ENCODE results near the gene DAW1. TPM values are rescaled to one million over a fixed set of nuclear protein-coding genes. Genes with fewer than 3 reads are reported as not detected.

DAW1 gene
- total RNA-seq, 1 experiment from 2014 or later: 0.10 TPM

DNA sequence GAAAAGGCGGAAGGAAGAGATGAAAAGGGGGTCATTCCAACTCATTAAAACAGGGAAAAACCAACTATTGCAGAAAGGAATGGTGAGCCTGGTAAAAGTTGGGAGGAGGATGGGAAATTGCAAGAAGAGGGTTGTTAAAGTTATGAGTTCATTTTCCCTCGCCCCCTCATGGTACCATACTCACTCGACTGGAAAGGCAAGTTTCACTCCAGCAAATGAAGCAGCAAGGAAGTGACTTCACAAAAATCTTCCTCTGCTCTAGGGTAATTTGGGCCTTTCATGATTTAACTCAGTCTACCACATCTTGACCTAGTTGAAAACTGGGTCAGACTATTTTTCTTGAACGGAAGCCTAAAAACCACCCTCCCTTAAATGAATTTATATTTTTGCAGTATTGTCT, 22.8 kb upstream of the DAW1 start:
- Histone ChIP-seq H3K4me3 (ENCODE audit: insufficient read depth, low read depth, low read length) (no peak overlapping the region), H3K36me3 (replicated peaks; ENCODE audit: control insufficient read depth, insufficient read depth, low read length) (no peaks in the 10 kb centered on the region), H3K27me3 (ENCODE audit: control insufficient read depth, insufficient read depth, low read length) (no peaks in the 10 kb centered on the region)
- no peak for DNase-seq

DNA sequence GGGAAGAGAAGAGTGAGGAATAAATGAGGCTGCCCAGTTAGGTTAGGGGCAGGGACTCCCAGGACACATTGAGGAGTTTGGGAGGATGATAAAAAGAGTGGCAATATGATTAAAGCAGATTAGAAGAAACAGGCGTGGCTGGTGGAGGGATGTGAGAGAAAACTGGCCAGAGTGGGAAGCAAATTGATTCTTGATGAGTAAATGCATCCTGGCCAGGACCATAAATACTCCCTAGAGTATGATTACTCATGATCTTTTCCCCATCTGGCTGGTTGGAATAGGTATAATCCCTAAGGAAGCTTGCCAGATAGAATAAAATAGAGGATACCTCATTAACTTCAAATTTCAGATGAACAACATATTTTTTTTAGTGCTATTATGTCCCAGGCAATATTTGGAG, 21.5 kb upstream of the DAW1 start:
- H3K27me3 ChIP-seq (ENCODE audit: control insufficient read depth, insufficient read depth, low read length): no peaks in the 10 kb centered on the region
- H3K36me3 ChIP-seq (replicated peaks; ENCODE audit: control insufficient read depth, insufficient read depth, low read length): no peaks in the 10 kb centered on the region
- no peak for DNase-seq
- H3K4me3 ChIP-seq (ENCODE audit: insufficient read depth, low read depth, low read length): no peak overlapping the region

- Histone ChIP-seq H3K4me3 (ENCODE audit: insufficient read depth, low read depth, low read length) (no peak overlapping the region), H3K36me3 (replicated peaks; ENCODE audit: control insufficient read depth, insufficient read depth, low read length) (no peaks in the 10 kb centered on the region), H3K27me3 (ENCODE audit: control insufficient read depth, insufficient read depth, low read length) (no peaks in the 10 kb centered on the region)
- no peak for DNase-seq
Measured at GRCh38 chr2:227853204-227853629, 18.2 kb upstream of the DAW1 start.

- no peaks in the 10 kb centered on the region for H3K36me3 ChIP-seq (replicated peaks; ENCODE audit: control insufficient read depth, insufficient read depth, low read length)
- no peaks in the 10 kb centered on the region for H3K27me3 ChIP-seq (ENCODE audit: control insufficient read depth, insufficient read depth, low read length)
- no peak for DNase-seq
- no peak overlapping the region for H3K4me3 ChIP-seq (ENCODE audit: insufficient read depth, low read depth, low read length)
Measured at GRCh38 chr2:227853765-227854271, 17.6 kb upstream of the DAW1 start.

- Histone ChIP-seq H3K4me3 (ENCODE audit: insufficient read depth, low read depth, low read length) (no peak overlapping the region), H3K36me3 (replicated peaks; ENCODE audit: control insufficient read depth, insufficient read depth, low read length) (no peaks in the 10 kb centered on the region), H3K27me3 (ENCODE audit: control insufficient read depth, insufficient read depth, low read length) (no peaks in the 10 kb centered on the region)
- DNase-seq: no peak
Measured at GRCh38 chr2:227855440-227855839, 16.0 kb upstream of the DAW1 start.

DNA sequence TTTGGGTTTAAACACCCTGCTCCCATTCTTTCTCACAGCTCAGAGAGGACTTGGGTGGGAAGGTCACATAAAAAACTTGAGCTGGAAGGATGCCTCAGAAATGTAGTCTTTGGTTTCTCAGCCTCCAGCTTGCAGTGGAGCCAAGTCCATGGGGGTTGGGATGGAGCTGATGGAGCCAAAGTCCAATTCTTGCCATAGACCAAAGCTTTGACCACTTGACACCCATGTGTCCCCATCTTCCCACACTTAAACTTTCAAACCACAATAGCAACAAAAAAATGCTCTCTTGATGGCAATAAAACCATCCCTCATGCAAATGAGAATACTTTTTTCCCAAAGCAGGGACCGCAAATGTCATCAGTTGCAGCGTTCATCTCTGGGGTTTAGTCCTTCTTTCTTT, 14.7 kb upstream of the DAW1 start:
- Histone ChIP-seq H3K4me3 (ENCODE audit: insufficient read depth, low read depth, low read length) (no peak overlapping the region), H3K36me3 (replicated peaks; ENCODE audit: control insufficient read depth, insufficient read depth, low read length) (no peaks in the 10 kb centered on the region)
- no peak for DNase-seq

DNA sequence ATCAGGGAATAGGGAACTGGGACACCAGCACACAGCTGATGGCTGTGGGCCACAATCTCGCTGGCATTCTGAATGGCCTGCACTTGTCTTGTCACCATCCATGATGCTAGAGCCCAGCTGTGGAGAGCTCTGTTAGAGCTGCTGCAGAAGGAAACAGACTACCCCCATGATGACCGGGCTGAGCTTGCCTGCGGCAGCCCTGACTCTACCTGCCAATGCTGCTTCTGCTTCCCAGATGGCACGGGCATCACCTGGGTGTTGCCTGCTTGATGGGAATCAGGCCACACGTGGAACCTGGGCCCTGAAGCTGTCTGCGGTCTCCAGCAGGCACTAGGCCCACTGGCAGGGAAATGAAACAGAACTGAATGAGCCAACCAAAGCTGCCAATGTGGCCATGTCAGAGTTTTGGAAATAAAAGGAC, 11.2 kb upstream of the DAW1 start:
- H3K27me3 ChIP-seq (ENCODE audit: control insufficient read depth, insufficient read depth, low read length): no peaks in the 10 kb centered on the region
- H3K4me3 ChIP-seq (ENCODE audit: insufficient read depth, low read depth, low read length): no peak overlapping the region
- DNase-seq: no peak
- H3K36me3 ChIP-seq (replicated peaks; ENCODE audit: control insufficient read depth, insufficient read depth, low read length): no peaks in the 10 kb centered on the region

More for the DNA sequence above, 14.7 kb upstream of the DAW1 start:
- H3K27me3 ChIP-seq (ENCODE audit: control insufficient read depth, insufficient read depth, low read length): no peaks in the 10 kb centered on the region

- DNase-seq: no peak
- Histone ChIP-seq H3K36me3 (replicated peaks; ENCODE audit: control insufficient read depth, insufficient read depth, low read length) (no peaks in the 10 kb centered on the region), H3K4me3 (ENCODE audit: insufficient read depth, low read depth, low read length) (no peak overlapping the region), H3K27me3 (ENCODE audit: control insufficient read depth, insufficient read depth, low read length) (no peaks in the 10 kb centered on the region)
Measured at GRCh38 chr2:227861011-227861410, 10.4 kb upstream of the DAW1 start.

- no peak overlapping the region for H3K4me3 ChIP-seq (ENCODE audit: insufficient read depth, low read depth, low read length)
- H3K27me3 ChIP-seq (ENCODE audit: control insufficient read depth, insufficient read depth, low read length): no peaks in the 10 kb centered on the region
- H3K36me3 ChIP-seq (replicated peaks; ENCODE audit: control insufficient read depth, insufficient read depth, low read length): no peaks in the 10 kb centered on the region
- DNase-seq: peak; percentile 51
Measured at GRCh38 chr2:227862227-227862740, 9.1 kb upstream of the DAW1 start.

GRCh38 chr2:227862741-227863588, 8.5 kb upstream of the DAW1 start:
- peak; percentile 48 for DNase-seq
- no peaks in the 10 kb centered on the region for H3K36me3 ChIP-seq (replicated peaks; ENCODE audit: control insufficient read depth, insufficient read depth, low read length)
- no peak overlapping the region for H3K4me3 ChIP-seq (ENCODE audit: insufficient read depth, low read depth, low read length)
- H3K27me3 ChIP-seq (ENCODE audit: control insufficient read depth, insufficient read depth, low read length): no peaks in the 10 kb centered on the region

- DNase-seq: no peak
Measured at GRCh38 chr2:227864161-227864756, 7.2 kb upstream of the DAW1 start.

DNA sequence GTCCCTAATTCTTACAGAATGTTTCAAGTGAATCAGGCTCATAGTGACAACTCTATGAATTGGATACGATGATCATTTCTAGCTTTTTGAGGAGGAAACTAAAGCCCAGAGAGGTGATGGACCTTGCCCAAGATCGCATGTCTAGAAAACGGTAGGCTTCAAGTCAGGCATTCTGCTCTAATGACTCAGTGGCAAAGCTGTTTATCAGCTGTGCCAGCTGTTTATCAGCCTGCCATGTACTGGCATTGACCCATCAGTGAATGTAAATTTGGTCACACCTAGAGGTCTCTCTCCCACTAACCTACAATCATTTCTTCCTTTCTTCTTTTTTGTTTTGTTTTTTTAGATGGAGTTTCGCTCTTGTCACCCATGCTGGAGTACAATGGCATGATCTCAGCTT, 6.1 kb upstream of the DAW1 start:
- Histone ChIP-seq H3K4me3 (ENCODE audit: insufficient read depth, low read depth, low read length) (no peak overlapping the region), H3K27me3 (ENCODE audit: control insufficient read depth, insufficient read depth, low read length) (no peaks in the 10 kb centered on the region), H3K36me3 (replicated peaks; ENCODE audit: control insufficient read depth, insufficient read depth, low read length) (no peaks in the 10 kb centered on the region)
- DNase-seq: no peak

More at GRCh38 chr2:227864161-227864756, 7.2 kb upstream of the DAW1 start:
- no peak overlapping the region for H3K4me3 ChIP-seq (ENCODE audit: insufficient read depth, low read depth, low read length)
- no peaks in the 10 kb centered on the region for H3K27me3 ChIP-seq (ENCODE audit: control insufficient read depth, insufficient read depth, low read length)
- no peaks in the 10 kb centered on the region for H3K36me3 ChIP-seq (replicated peaks; ENCODE audit: control insufficient read depth, insufficient read depth, low read length)

DNA sequence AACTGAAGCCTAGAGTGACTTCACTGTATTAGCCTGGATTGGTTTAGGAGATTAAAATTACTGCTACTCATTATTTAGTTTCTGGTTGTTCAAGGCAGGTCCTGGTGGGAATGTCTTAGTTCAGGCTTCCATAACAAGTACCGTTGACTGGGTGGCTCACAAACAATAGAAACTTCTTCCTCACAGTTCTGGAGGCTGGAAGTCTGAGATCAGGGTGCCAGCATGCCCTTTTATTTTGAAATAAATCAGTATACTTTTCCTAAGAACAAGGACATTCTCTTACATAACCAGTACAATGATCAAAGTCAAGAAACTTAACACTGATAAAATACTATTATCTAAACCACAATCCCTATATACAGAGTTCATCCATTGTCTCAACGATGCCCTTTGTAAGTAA, 4.0 kb upstream of the DAW1 start:
- DNase-seq: no peak
- H3K36me3 ChIP-seq (replicated peaks; ENCODE audit: control insufficient read depth, insufficient read depth, low read length): no peaks in the 10 kb centered on the region
- H3K27me3 ChIP-seq (ENCODE audit: control insufficient read depth, insufficient read depth, low read length): no peaks in the 10 kb centered on the region
- H3K4me3 ChIP-seq (ENCODE audit: insufficient read depth, low read depth, low read length): no peak overlapping the region

DNA sequence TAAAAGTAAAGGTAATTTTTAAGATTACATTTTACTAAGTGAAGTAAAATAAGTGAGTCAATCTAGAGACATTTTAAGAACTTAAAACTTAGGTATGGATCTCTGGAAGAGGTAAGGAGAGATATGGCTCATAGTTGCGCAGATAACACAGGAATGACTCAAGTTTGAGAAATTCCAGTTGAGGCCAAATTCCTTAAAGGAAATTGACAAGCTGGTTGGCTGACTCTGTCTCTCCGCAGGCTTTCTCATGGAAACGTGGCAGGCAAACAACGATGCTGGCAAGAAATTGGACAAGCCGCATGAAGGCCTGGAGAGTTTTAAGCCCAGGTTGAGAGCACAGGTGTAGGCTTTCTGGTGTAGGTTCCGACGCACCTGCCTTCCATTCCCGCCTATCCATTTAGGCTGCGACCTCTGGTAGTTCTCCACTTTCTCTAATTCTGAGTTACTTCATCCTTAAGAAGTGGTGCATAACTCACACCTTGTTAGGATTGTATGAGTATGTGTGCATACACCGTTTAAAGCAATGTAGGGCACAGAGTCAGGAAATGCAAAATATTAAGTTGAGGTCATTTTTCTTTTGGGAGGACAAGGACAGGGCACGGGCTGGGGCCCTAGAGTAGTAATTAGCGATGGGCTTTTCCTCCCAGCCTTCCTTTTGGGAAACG, 589 bp upstream of the DAW1 start:
- Histone ChIP-seq H3K4me3 (ENCODE audit: insufficient read depth, low read depth, low read length) (peak overlapping the region; percentile 52), H3K36me3 (replicated peaks; ENCODE audit: control insufficient read depth, insufficient read depth, low read length) (no peaks in the 10 kb centered on the region), H3K27me3 (ENCODE audit: control insufficient read depth, insufficient read depth, low read length) (no peaks in the 10 kb centered on the region)
- DNase-seq: no peak

All from H7 (cell line).